ENCODE results near the gene MEI4. TPM values are rescaled to one million over a fixed set of nuclear protein-coding genes. Genes with fewer than 3 reads are reported as not detected.

The MEI4 gene
- total and polyA plus RNA-seq, 2 of the 13 experiments (the other 11 are each of a cell fraction or from before 2014, with no cell fraction given): not detected

DNA sequence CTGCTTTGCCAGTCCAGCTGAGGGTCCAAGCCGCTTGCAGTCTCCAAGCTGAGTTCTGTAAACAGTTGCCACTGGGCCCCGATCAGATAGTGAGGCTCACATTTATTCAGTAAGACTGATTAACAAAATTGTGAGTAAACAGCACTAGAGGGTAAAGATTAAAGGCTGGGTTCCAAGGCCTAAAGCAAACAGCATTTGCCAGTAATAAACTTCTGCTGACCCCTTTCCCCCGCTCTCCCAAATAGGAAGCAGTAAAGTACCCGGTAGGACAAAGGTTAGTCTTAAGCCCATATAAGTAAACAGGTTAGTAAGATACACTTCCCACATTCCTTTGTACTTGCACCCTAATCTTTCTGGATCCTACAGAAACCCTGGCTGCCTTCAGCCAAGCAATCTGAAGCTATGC, 181.8 kb downstream of the MEI4 start (continued):
- TF ChIP-seq ZNF777 (CRISPR knock-in tag; IDR thresholded peaks at IDR 0.05): no peak
- 0 out of 2 replicates have a peak, but pooled peaks have one; percentile 42 for TF ChIP-seq ZNF205 (CRISPR knock-in tag; IDR thresholded peaks at IDR 0.05)
- TF ChIP-seq, protein P1, sequence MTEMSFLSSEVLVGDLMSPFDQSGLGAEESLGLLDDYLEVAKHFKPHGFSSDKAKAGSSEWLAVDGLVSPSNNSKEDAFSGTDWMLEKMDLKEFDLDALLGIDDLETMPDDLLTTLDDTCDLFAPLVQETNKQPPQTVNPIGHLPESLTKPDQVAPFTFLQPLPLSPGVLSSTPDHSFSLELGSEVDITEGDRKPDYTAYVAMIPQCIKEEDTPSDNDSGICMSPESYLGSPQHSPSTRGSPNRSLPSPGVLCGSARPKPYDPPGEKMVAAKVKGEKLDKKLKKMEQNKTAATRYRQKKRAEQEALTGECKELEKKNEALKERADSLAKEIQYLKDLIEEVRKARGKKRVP (CRISPR knock-in tag; IDR thresholded peaks at IDR 0.05): peak in 1 of 2 experiments; percentile 39; a peak in 1 of 4 replicates
- TF ChIP-seq SP140L (CRISPR knock-in tag; IDR thresholded peaks at IDR 0.05; ENCODE audit: borderline replicate concordance): peak; percentile 72; the same call in 1 of the 2 replicates
- peak; percentile 57; the same call in 1 of the 2 replicates for TF ChIP-seq ZNF670 (CRISPR knock-in tag; IDR thresholded peaks at IDR 0.05; ENCODE audit: borderline replicate concordance)
- TF ChIP-seq, protein P2, sequence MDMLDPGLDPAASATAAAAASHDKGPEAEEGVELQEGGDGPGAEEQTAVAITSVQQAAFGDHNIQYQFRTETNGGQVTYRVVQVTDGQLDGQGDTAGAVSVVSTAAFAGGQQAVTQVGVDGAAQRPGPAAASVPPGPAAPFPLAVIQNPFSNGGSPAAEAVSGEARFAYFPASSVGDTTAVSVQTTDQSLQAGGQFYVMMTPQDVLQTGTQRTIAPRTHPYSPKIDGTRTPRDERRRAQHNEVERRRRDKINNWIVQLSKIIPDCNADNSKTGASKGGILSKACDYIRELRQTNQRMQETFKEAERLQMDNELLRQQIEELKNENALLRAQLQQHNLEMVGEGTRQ (IDR thresholded peaks at IDR 0.05; ENCODE audit: low read depth, low read length): no peak
- TF ChIP-seq, protein P2 (CRISPR knock-in tag; IDR thresholded peaks at IDR 0.05; ENCODE audit: borderline replicate concordance): no peak
- TF ChIP-seq ASH2L (IDR thresholded peaks at IDR 0.05; ENCODE audit: insufficient read length, low read depth, low read length): peak; percentile 36
- TF ChIP-seq HOXA5 (CRISPR knock-in tag; IDR thresholded peaks at IDR 0.05): peak; percentile 73
- peak; percentile 98 for TF ChIP-seq PITX1 (CRISPR knock-in tag; IDR thresholded peaks at IDR 0.05)
- peak; percentile 99 for TF ChIP-seq ISL2 (CRISPR knock-in tag; IDR thresholded peaks at IDR 0.05)
- peak; percentile 93 for TF ChIP-seq GFI1 (CRISPR knock-in tag; IDR thresholded peaks at IDR 0.05; ENCODE audit: borderline replicate concordance)
- peak; percentile 59; the same call in 1 of the 2 replicates for TF ChIP-seq YEATS2 (CRISPR knock-in tag; IDR thresholded peaks at IDR 0.05; ENCODE audit: borderline replicate concordance)
- TF ChIP-seq STAT5B (CRISPR knock-in tag; IDR thresholded peaks at IDR 0.05): no peak
- peak; percentile 67 for TF ChIP-seq FOSL2 (CRISPR knock-in tag; IDR thresholded peaks at IDR 0.05)
- peak; percentile 98 for TF ChIP-seq HNF4G (IDR thresholded peaks at IDR 0.05; ENCODE audit: borderline replicate concordance, low read depth, low read length)
- TF ChIP-seq HNF4G (CRISPR knock-in tag; IDR thresholded peaks at IDR 0.05; ENCODE audit: borderline replicate concordance, low read depth): peak; percentile 93; the same call in 1 of the 2 replicates
- peak; percentile 70; the same call in 1 of the 2 replicates for TF ChIP-seq LCORL (IDR thresholded peaks at IDR 0.05)
- peak; percentile 68; the same call in 1 of the 2 replicates for TF ChIP-seq LCORL (CRISPR knock-in tag; IDR thresholded peaks at IDR 0.05)
- TF ChIP-seq, protein P3, sequence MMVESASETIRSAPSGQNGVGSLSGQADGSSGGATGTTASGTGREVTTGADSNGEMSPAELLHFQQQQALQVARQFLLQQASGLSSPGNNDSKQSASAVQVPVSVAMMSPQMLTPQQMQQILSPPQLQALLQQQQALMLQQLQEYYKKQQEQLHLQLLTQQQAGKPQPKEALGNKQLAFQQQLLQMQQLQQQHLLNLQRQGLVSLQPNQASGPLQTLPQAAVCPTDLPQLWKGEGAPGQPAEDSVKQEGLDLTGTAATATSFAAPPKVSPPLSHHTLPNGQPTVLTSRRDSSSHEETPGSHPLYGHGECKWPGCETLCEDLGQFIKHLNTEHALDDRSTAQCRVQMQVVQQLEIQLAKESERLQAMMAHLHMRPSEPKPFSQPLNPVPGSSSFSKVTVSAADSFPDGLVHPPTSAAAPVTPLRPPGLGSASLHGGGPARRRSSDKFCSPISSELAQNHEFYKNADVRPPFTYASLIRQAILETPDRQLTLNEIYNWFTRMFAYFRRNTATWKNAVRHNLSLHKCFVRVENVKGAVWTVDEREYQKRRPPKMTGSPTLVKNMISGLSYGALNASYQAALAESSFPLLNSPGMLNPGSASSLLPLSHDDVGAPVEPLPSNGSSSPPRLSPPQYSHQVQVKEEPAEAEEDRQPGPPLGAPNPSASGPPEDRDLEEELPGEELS (CRISPR knock-in tag; IDR thresholded peaks at IDR 0.05): peak; percentile 99
- TF ChIP-seq RXRB (CRISPR knock-in tag; IDR thresholded peaks at IDR 0.05; ENCODE audit: borderline replicate concordance): peak; percentile 98
- TF ChIP-seq, protein P4, sequence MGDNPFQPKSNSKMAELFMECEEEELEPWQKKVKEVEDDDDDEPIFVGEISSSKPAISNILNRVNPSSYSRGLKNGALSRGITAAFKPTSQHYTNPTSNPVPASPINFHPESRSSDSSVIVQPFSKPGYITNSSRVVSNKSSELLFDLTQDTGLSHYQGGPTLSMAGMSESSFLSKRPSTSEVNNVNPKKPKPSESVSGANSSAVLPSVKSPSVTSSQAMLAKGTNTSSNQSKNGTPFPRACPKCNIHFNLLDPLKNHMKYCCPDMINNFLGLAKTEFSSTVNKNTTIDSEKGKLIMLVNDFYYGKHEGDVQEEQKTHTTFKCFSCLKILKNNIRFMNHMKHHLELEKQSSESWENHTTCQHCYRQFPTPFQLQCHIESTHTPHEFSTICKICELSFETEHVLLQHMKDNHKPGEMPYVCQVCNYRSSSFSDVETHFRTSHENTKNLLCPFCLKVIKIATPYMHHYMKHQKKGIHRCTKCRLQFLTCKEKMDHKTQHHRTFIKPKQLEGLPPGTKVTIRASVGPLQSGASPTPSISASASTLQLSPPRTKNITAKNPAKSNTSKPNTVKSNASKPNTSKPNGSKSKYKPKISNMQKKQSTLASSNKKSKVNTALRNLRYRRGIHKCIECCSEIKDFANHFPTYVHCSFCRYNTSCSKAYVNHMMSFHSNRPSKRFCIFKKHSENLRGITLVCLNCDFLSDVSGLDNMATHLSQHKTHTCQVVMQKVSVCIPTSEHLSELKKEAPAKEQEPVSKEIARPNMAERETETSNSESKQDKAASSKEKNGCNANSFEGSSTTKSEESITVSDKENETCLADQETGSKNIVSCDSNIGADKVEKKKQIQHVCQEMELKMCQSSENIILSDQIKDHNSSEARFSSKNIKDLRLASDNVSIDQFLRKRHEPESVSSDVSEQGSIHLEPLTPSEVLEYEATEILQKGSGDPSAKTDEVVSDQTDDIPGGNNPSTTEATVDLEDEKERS (CRISPR knock-in tag; IDR thresholded peaks at IDR 0.05): peak; percentile 44; the same call in 1 of the 2 replicates
- TF ChIP-seq SMAD1 (CRISPR knock-in tag; IDR thresholded peaks at IDR 0.05; ENCODE audit: borderline replicate concordance, low read depth): no peak
- TF ChIP-seq MIER2 (CRISPR knock-in tag; IDR thresholded peaks at IDR 0.05): 0 out of 2 replicates have a peak, but pooled peaks have one; percentile 48

Measured in HepG2 (cell line).